GM12874 (cell line): Measurements from ENCODE around the gene ABCB8.

Source experiments
- TF ChIP-seq, protein P1 (sequence below): IDR thresholded peaks from 2 replicates; pipeline ENCODE4 v1.5.1; 2011; ENCODE audit warnings: low read depth, mild to moderate bottlenecking, control low read depth, low read length, moderate library complexity; ENCODE audit not compliant: insufficient read depth

Gene ABCB8

DNA sequence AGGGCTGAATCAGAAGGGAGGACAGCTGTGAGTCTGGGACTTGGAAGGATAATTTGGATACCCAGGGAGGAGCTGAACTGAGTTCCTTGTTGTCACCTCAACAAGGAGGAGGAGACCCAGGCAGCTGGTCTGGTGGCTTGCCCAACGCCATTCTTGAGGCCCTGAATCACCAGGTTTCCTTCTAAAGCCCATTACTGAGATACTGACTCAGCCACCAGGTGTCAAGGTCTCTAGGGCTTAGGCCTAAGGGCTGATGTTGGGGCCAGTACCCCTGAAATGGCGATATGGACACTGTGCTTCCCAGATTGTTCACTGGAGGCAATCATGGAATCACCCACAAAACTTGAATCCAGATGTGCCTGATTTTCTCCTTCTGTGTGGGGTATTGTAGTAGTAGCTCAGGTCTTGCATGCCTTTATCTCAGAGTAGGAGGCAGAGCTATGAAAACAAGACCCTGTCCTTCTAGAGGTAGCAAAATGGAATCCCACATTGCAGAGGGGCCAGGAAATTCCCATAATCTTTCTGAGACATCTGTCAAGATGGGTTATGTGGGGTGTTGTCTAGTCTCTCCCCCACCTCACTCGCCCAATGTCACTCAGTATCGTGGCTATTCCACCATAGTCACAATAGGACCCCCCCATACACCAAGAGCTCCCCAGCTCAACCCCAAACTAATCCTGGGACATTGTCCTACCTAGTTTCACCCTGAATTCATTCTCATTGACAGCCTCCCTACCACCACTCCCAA lies 2.2 kb upstream of the ABCB8 start:
- TF ChIP-seq, protein P1, sequence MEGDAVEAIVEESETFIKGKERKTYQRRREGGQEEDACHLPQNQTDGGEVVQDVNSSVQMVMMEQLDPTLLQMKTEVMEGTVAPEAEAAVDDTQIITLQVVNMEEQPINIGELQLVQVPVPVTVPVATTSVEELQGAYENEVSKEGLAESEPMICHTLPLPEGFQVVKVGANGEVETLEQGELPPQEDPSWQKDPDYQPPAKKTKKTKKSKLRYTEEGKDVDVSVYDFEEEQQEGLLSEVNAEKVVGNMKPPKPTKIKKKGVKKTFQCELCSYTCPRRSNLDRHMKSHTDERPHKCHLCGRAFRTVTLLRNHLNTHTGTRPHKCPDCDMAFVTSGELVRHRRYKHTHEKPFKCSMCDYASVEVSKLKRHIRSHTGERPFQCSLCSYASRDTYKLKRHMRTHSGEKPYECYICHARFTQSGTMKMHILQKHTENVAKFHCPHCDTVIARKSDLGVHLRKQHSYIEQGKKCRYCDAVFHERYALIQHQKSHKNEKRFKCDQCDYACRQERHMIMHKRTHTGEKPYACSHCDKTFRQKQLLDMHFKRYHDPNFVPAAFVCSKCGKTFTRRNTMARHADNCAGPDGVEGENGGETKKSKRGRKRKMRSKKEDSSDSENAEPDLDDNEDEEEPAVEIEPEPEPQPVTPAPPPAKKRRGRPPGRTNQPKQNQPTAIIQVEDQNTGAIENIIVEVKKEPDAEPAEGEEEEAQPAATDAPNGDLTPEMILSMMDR: no peak

- TF ChIP-seq, protein P1: no peak
These were observed 775 bp downstream of the ABCB8 start for GRCh38 chr7:151028948-151029501.

DNA sequence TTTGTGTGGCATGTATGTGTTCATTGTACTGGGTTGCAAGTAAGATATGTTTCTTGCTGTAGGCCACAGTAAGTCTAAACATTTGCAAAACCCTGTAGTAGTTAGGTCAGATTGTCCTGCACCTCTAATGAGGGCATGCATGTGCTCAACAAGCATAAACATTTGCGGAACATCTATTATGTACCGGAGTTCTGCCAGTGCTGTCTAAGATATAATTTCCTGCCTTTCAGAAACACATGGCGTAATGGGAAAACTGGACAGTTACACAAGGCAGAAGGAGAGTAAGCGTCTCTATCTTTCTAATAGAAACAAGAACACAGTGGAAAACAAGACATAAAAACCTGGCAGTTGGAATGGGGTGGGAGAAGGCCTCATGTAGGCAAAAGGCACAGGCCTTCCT lies 2.8 kb downstream of the ABCB8 start:
- TF ChIP-seq, protein P1: no peak

- TF ChIP-seq, protein P1: no peak
These were observed 5.0 kb downstream of the ABCB8 start for GRCh38 chr7:151032936-151033863.

GRCh38 chr7:151033864-151034249 lies 5.6 kb downstream of the ABCB8 start:
- TF ChIP-seq, protein P1: no peak

- TF ChIP-seq, protein P1: no peak
These were observed 6.2 kb downstream of the ABCB8 start for GRCh38 chr7:151034312-151035025.
